Measurements from ENCODE around the gene UXS1. TPM values are rescaled to one million over a fixed set of nuclear protein-coding genes. Genes with fewer than 3 reads are reported as not detected.

The UXS1 gene
- polyA plus RNA-seq, 4 donors: 5.1 to 45.4 (median 10.9) TPM

- no peak for DNase-seq
- no peak for FAIRE-seq
- H3K36me3 ChIP-seq (ENCODE audit: control insufficient read depth in 3 of 3, insufficient read depth in 2 of 3, low read depth in 1 of 3, low read length in 3 of 3): peaks cover 0 to 15% (median 0%) of the 10 kb centered on the region in 3 donors
- H3K4me1 ChIP-seq (ENCODE audit: control insufficient read depth in 3 of 3, insufficient read depth in 2 of 3, low read depth in 1 of 3, low read length in 2 of 3): no peaks in the 10 kb centered on the region
- WGBS, 3 donors: 81 to 83% (median 83%) methylated on average over 8 of the region's 8 CpGs
- no peak overlapping the region for H3K4me3 ChIP-seq (ENCODE audit: low read depth in 1 of 3, low read length in 3 of 3)
- no peak overlapping the region for H3K27ac ChIP-seq (ENCODE audit: low read depth in 1 of 3, low read length in 2 of 3)
- peaks cover 0 to 10% of the 10 kb centered on the region in 2 donors for H3K9me3 ChIP-seq (ENCODE audit: control insufficient read depth in 2 of 2, insufficient read depth in 1 of 2, low read depth in 1 of 2, low read length in 1 of 2)
- no peaks in the 10 kb centered on the region for H3K27me3 ChIP-seq (ENCODE audit: control insufficient read depth in 3 of 3, insufficient read depth in 3 of 3, low read length in 3 of 3)
These were observed 8.5 kb downstream of the UXS1 start for GRCh38 chr2:106185475-106186184.

GRCh38 chr2:106184857-106185256 lies 9.2 kb downstream of the UXS1 start:
- Histone ChIP-seq H3K4me3 (ENCODE audit: low read depth in 1 of 3, low read length in 3 of 3) (no peak overlapping the region), H3K9me3 (ENCODE audit: control insufficient read depth in 2 of 2, insufficient read depth in 1 of 2, low read depth in 1 of 2, low read length in 1 of 2) (peaks cover 0 to 10% of the 10 kb centered on the region in 2 donors), H3K27me3 (ENCODE audit: control insufficient read depth in 3 of 3, insufficient read depth in 3 of 3, low read length in 3 of 3) (no peaks in the 10 kb centered on the region), H3K27ac (ENCODE audit: low read depth in 1 of 3, low read length in 2 of 3) (no peak overlapping the region), H3K36me3 (ENCODE audit: control insufficient read depth in 3 of 3, insufficient read depth in 2 of 3, low read depth in 1 of 3, low read length in 3 of 3) (peaks cover 0 to 14% (median 0%) of the 10 kb centered on the region in 3 donors), H3K4me1 (ENCODE audit: control insufficient read depth in 3 of 3, insufficient read depth in 2 of 3, low read depth in 1 of 3, low read length in 2 of 3) (no peaks in the 10 kb centered on the region)
- DNase-seq (no peak), FAIRE-seq (no peak)
- 93 to 95% (median 93%) methylated on average over 1 of the region's 1 CpG for WGBS, 3 donors

- H3K27ac ChIP-seq (ENCODE audit: low read depth in 1 of 3, low read length in 2 of 3): no peak overlapping the region
- no peaks in the 10 kb centered on the region for H3K4me1 ChIP-seq (ENCODE audit: control insufficient read depth in 3 of 3, insufficient read depth in 2 of 3, low read depth in 1 of 3, low read length in 2 of 3)
- no peak overlapping the region for H3K4me3 ChIP-seq (ENCODE audit: low read depth in 1 of 3, low read length in 3 of 3)
- DNase-seq (no peak), FAIRE-seq (no peak)
- no peaks in the 10 kb centered on the region for H3K27me3 ChIP-seq (ENCODE audit: control insufficient read depth in 3 of 3, insufficient read depth in 3 of 3, low read length in 3 of 3)
- H3K36me3 ChIP-seq (ENCODE audit: control insufficient read depth in 3 of 3, insufficient read depth in 2 of 3, low read depth in 1 of 3, low read length in 3 of 3): peaks cover 0 to 10% (median 0%) of the 10 kb centered on the region in 3 donors
- peaks cover 0 to 10% of the 10 kb centered on the region in 2 donors for H3K9me3 ChIP-seq (ENCODE audit: control insufficient read depth in 2 of 2, insufficient read depth in 1 of 2, low read depth in 1 of 2, low read length in 1 of 2)
- WGBS, 3 donors: 74 to 89% (median 85%) methylated on average over 2 of the region's 2 CpGs
These were observed 9.7 kb downstream of the UXS1 start for GRCh38 chr2:106184394-106184793.

- no peak for DNase-seq
- 31 to 70% (median 63%) methylated on average over 3 of the region's 3 CpGs for WGBS, 3 donors
- Histone ChIP-seq H3K27ac (ENCODE audit: low read depth in 1 of 3, low read length in 2 of 3) (no peak overlapping the region), H3K4me3 (ENCODE audit: low read depth in 1 of 3, low read length in 3 of 3) (no peak overlapping the region), H3K27me3 (ENCODE audit: control insufficient read depth in 3 of 3, insufficient read depth in 3 of 3, low read length in 3 of 3) (no peaks in the 10 kb centered on the region), H3K36me3 (ENCODE audit: control insufficient read depth in 3 of 3, insufficient read depth in 2 of 3, low read depth in 1 of 3, low read length in 3 of 3) (peaks cover 0 to 7% (median 0%) of the 10 kb centered on the region in 3 donors), H3K9me3 (ENCODE audit: control insufficient read depth in 2 of 2, insufficient read depth in 1 of 2, low read depth in 1 of 2, low read length in 1 of 2) (peaks cover 0 to 10% of the 10 kb centered on the region in 2 donors), H3K4me1 (ENCODE audit: control insufficient read depth in 3 of 3, insufficient read depth in 2 of 3, low read depth in 1 of 3, low read length in 2 of 3) (no peaks in the 10 kb centered on the region)
- FAIRE-seq: no peak
These were observed 10.9 kb downstream of the UXS1 start for GRCh38 chr2:106183101-106183696.

- Histone ChIP-seq H3K36me3 (ENCODE audit: control insufficient read depth in 3 of 3, insufficient read depth in 2 of 3, low read depth in 1 of 3, low read length in 3 of 3) (peaks cover 0 to 12% (median 0%) of the 10 kb centered on the region in 3 donors), H3K9me3 (ENCODE audit: control insufficient read depth in 2 of 2, insufficient read depth in 1 of 2, low read depth in 1 of 2, low read length in 1 of 2) (peaks cover 0 to 7% of the 10 kb centered on the region in 2 donors), H3K4me3 (ENCODE audit: low read depth in 1 of 3, low read length in 3 of 3) (no peak overlapping the region), H3K4me1 (ENCODE audit: control insufficient read depth in 3 of 3, insufficient read depth in 2 of 3, low read depth in 1 of 3, low read length in 2 of 3) (no peaks in the 10 kb centered on the region), H3K27me3 (ENCODE audit: control insufficient read depth in 3 of 3, insufficient read depth in 3 of 3, low read length in 3 of 3) (no peaks in the 10 kb centered on the region), H3K27ac (ENCODE audit: low read depth in 1 of 3, low read length in 2 of 3) (no peak overlapping the region)
- DNase-seq (no peak), FAIRE-seq (no peak)
- WGBS, 3 donors: 93 to 96% (median 94%) methylated on average over 10 of the region's 10 CpGs
These were observed 13.0 kb downstream of the UXS1 start for GRCh38 chr2:106181064-106181463.

- peaks cover 0 to 12% (median 0%) of the 10 kb centered on the region in 3 donors for H3K36me3 ChIP-seq (ENCODE audit: control insufficient read depth in 3 of 3, insufficient read depth in 2 of 3, low read depth in 1 of 3, low read length in 3 of 3)
- no peaks in the 10 kb centered on the region for H3K4me1 ChIP-seq (ENCODE audit: control insufficient read depth in 3 of 3, insufficient read depth in 2 of 3, low read depth in 1 of 3, low read length in 2 of 3)
- H3K27ac ChIP-seq (ENCODE audit: low read depth in 1 of 3, low read length in 2 of 3): no peak overlapping the region
- no peak overlapping the region for H3K4me3 ChIP-seq (ENCODE audit: low read depth in 1 of 3, low read length in 3 of 3)
- FAIRE-seq (no peak), DNase-seq (peak; percentile 18 to 24)
- H3K9me3 ChIP-seq (ENCODE audit: control insufficient read depth in 2 of 2, insufficient read depth in 1 of 2, low read depth in 1 of 2, low read length in 1 of 2): peaks cover 0 to 7% of the 10 kb centered on the region in 2 donors
- no peaks in the 10 kb centered on the region for H3K27me3 ChIP-seq (ENCODE audit: control insufficient read depth in 3 of 3, insufficient read depth in 3 of 3, low read length in 3 of 3)
- WGBS, 3 donors: 81 to 91% (median 87%) methylated on average over 5 of the region's 5 CpGs
These were observed 13.5 kb downstream of the UXS1 start for GRCh38 chr2:106180602-106181001.

GRCh38 chr2:106178716-106179115 lies 15.4 kb downstream of the UXS1 start:
- Histone ChIP-seq H3K27ac (ENCODE audit: low read depth in 1 of 3, low read length in 2 of 3) (no peak overlapping the region), H3K9me3 (ENCODE audit: control insufficient read depth in 2 of 2, insufficient read depth in 1 of 2, low read depth in 1 of 2, low read length in 1 of 2) (peaks cover 0 to 7% of the 10 kb centered on the region in 2 donors), H3K4me1 (ENCODE audit: control insufficient read depth in 3 of 3, insufficient read depth in 2 of 3, low read depth in 1 of 3, low read length in 2 of 3) (no peaks in the 10 kb centered on the region), H3K36me3 (ENCODE audit: control insufficient read depth in 3 of 3, insufficient read depth in 2 of 3, low read depth in 1 of 3, low read length in 3 of 3) (peaks cover 0 to 17% (median 0%) of the 10 kb centered on the region in 3 donors), H3K27me3 (ENCODE audit: control insufficient read depth in 3 of 3, insufficient read depth in 3 of 3, low read length in 3 of 3) (no peaks in the 10 kb centered on the region), H3K4me3 (ENCODE audit: low read depth in 1 of 3, low read length in 3 of 3) (no peak overlapping the region)
- no peak for FAIRE-seq
- 85 to 87% (median 85%) methylated on average over 7 of the region's 7 CpGs for WGBS, 3 donors
- DNase-seq: no peak

- peaks cover 0 to 17% (median 0%) of the 10 kb centered on the region in 3 donors for H3K36me3 ChIP-seq (ENCODE audit: control insufficient read depth in 3 of 3, insufficient read depth in 2 of 3, low read depth in 1 of 3, low read length in 3 of 3)
- H3K4me1 ChIP-seq (ENCODE audit: control insufficient read depth in 3 of 3, insufficient read depth in 2 of 3, low read depth in 1 of 3, low read length in 2 of 3): no peaks in the 10 kb centered on the region
- 97 to 98% (median 98%) methylated on average over 4 of the region's 4 CpGs for WGBS, 3 donors
- H3K4me3 ChIP-seq (ENCODE audit: low read depth in 1 of 3, low read length in 3 of 3): no peak overlapping the region
- H3K9me3 ChIP-seq (ENCODE audit: control insufficient read depth in 2 of 2, insufficient read depth in 1 of 2, low read depth in 1 of 2, low read length in 1 of 2): peaks cover 0 to 7% of the 10 kb centered on the region in 2 donors
- DNase-seq: no peak
- H3K27me3 ChIP-seq (ENCODE audit: control insufficient read depth in 3 of 3, insufficient read depth in 3 of 3, low read length in 3 of 3): no peaks in the 10 kb centered on the region
- no peak for FAIRE-seq
- H3K27ac ChIP-seq (ENCODE audit: low read depth in 1 of 3, low read length in 2 of 3): no peak overlapping the region
These were observed 16.5 kb downstream of the UXS1 start for GRCh38 chr2:106177581-106177980.

Measured in small intestine (tissue), 7 donors.